Forelimb muscle (tissue), 1 donor: Measurements from ENCODE around the gene SERHL2. TPM values are rescaled to one million over a fixed set of nuclear protein-coding genes. Genes with fewer than 3 reads are reported as not detected.
A peak's percentile ranks its signal among the peaks of the same experiment; 100 is the strongest.
"Not testable (repeated sequence)": the region's sequence is repeated elsewhere in the genome, so short reads cannot be mapped to it uniquely, and the experiment has no call there.

Experiments
- DNase-seq: peaks from one replicate; pipeline ENCODE4 v3.0.0-alpha.2; 2013; ENCODE audit warnings: low read depth
- polyA plus RNA-seq: library from polyadenylated mRNA; unstranded; fragments of 120-200 nt; gene quantifications from one replicate; pipeline ENCODE4 v1.2.1, GENCODE V29; 2013; ENCODE audit not compliant: insufficient read length

Gene SERHL2
- polyA plus RNA-seq, 1 donor: 3.2 TPM

GRCh38 chr22:42607641-42608040 lies 53.9 kb downstream of the SERHL2 start:
- not testable (repeated sequence) for DNase-seq

GRCh38 chr22:42608136-42608822 lies 54.5 kb downstream of the SERHL2 start:
- no peak for DNase-seq

- DNase-seq: no peak
These were observed 55.1 kb downstream of the SERHL2 start for GRCh38 chr22:42608823-42609361.

GRCh38 chr22:42610186-42610585 lies 56.4 kb downstream of the SERHL2 start:
- DNase-seq: no peak

GRCh38 chr22:42611051-42611450 lies 57.3 kb downstream of the SERHL2 start:
- DNase-seq: no peak

DNA sequence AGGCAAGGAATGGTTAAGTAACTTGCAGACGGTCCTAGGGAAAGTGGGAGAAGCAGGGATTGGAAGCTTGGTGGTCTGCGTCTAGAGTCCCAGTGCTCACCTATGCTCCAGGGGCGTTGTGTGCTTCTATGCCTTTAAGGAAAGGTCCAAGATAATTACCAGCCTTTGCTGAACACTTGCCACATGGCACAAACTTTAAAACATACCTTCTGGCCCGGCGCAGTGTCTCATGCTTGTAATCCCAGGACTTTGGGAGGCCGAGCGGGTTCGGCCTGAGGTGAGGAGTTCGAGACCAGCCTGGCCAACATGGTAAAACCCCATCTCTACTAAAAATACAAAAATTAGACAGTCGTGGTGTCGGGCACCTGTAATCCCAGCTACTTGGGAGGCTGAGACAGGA lies 58.6 kb downstream of the SERHL2 start:
- no peak for DNase-seq

GRCh38 chr22:42613872-42614301 lies 60.1 kb downstream of the SERHL2 start:
- DNase-seq: no peak

DNA sequence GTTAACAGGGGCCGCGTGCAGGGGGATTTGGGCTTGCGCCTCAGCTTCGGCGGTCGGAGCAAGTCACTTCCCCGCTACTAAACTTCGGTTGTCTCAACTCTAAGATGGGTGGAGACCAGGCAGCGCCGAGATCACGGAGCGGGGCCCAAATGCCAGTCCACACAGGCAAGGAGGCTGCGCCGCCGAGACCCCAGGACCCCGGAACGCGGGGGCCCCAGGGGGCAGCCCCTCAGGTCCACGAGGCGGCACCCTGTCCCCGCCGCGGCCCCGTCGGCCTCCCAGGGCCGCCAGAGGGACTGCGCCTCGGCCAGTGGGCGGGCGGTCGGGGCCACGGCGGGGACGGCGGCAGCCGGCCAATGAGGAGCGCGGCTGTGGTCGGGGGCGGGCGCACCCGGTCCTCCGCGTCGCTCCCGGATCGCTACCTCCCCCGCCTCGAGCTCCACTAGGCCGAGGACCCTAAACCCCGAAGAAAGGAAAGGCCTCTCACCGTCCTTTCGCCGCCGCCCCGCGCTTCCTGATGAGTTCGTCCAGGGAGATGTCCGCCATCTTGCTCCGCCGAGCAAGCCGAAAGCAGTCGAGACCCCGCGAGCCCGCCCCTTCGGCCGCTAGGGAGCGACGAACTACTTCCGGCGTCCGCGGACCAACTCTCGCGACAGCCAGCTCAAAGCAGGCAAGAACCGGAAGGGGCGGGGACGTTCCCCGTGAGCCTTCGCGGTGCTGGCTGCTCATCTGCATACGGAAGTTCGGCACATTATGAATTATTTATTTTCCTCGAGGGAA lies 60.7 kb downstream of the SERHL2 start, which contains the start of gene POLDIP3:
POLDIP3 (minus strand) TSS at position 572 of the 780 bp plus-strand sequence; CDS start at position 546, 26 bp downstream.
- peak; percentile 96 for DNase-seq

DNA sequence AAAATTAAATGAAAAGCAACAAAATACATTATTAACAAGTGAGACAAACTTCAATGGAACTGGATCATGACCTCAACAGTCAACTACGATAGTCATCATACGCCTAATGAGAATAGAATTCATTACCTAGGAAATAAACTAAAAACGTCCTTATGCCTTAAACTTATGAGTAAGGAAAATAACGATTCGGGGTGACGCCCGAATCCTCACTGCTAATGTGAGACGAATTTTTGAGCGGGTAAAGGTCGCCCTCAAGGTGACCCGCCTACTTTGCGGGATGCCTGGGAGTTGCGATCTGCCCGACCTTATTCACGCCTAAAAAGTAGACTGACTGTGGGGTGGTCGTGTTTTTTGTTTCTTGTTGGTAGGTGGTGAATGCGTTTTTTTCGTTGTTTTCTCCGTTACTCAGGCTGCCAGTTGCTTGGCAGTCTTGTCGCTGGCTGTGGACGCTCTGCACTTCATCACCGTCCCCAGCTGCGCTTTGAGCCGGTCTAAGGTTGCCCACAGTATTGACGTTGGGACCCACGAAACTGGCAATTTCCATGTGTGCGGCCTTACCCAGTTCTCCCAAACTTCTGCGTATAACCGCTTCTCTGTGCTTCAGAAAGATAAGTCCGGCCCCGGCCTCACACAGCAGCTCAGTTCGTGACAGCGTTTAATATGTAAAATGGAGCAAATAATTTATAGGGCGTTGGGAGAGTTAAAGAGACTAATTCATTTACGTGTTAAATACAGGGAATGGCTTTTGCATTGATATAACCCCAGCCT lies 61.5 kb downstream of the SERHL2 start:
- DNase-seq: peak; percentile 93

- DNase-seq: not testable (repeated sequence)
These were observed 62.1 kb downstream of the SERHL2 start for GRCh38 chr22:42615860-42616175.

GRCh38 chr22:42617155-42617983 lies 63.6 kb downstream of the SERHL2 start:
- DNase-seq: no peak

GRCh38 chr22:42619261-42620063 lies 65.7 kb downstream of the SERHL2 start:
- no peak for DNase-seq

DNA sequence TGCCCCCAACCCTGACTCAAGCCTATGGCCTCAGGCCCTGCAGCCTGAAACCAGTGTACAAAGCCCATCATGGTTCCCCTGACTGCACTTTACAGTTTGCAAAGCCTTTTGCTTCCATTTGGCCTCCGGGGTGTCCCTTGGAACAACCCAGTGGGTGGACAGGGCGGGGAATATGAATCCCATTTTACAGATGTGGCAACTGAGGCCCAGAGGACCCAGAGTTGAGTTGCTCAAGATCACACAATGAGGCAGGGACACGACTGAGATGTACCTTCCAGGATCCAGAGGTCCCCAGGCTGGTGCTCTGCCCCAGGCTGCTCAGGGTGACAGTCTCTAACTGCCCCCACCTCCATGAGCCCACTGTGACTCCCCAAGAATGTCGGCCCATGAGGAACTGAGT lies 66.3 kb downstream of the SERHL2 start:
- no peak for DNase-seq

DNA sequence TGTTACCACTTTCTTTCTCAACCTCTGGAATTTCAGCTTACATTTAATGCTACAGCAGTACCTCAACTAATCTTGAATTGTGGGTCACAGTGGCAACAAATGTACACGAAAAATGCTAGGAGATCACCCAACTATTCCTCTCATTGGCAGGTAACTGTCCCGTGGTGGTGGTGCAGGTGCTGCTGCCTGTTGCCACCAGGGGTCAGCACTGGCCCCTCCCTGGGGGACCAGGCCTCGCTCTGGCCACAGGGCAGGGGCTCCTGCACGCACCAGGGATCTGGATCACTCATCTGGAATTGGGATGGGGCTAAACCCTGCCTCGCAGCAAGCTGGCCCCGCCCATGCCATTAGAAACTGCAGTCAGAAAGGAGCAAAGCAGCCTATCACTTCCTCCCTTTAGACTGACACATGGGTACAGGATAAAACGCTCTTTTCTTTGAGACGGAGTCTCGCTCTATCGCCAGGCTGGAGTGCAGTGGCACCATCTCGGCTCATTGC lies 67.8 kb downstream of the SERHL2 start:
- DNase-seq: no peak

GRCh38 chr22:42622061-42622710 lies 68.4 kb downstream of the SERHL2 start:
- DNase-seq: no peak

GRCh38 chr22:42623301-42623751 lies 69.6 kb downstream of the SERHL2 start:
- no peak for DNase-seq
